ENCODE data around the gene CHST4. TPM values are rescaled to one million over a fixed set of nuclear protein-coding genes. Genes with fewer than 3 reads are reported as not detected.

Gene CHST4
- polyA plus RNA-seq, 1 donor (not counting 4 experiments of a cell fraction or from before 2014, with no cell fraction given): 0.14 TPM

DNA sequence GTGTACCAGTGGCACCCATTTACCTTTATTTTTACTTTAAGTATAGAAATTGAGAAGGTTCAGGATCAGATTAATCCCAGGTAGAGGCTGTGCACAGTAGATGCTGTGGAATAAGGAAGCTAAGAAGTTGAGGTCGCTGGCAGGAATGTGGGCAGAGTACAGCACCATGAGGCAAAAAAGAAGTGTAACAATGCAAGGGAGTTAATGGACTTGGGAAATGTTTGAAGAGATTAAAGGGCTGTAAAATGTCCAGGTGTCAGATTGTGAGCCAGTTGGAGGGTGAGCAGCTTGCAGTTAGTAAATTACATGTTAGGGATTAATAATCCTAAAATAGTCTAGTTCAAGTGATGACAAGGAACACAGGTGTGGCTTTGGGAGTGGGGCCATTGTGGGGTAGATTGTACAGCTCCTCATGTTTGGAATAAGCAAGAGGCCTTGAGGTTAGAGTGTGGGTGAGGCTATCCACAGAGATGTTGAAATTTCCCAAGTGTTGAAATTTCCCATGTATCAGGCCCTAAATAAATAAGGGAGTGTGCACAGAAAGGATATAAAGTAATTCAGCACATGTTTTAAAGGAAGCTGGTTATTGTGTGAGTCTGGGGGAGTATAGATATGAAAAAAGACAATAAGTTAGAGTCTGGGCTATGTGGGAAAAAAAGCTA, 29.1 kb downstream of the CHST4 start:
- no peaks in the 10 kb centered on the region for H3K9me3 ChIP-seq (ENCODE audit: control insufficient read depth, low read depth, low read length)
- no peaks in the 10 kb centered on the region for H3K9me1 ChIP-seq (ENCODE audit: control insufficient read depth, extremely low read depth, insufficient read depth, low read length)
- dilution Hi-C loops (cut with MboI; ENCODE audit: extremely low pct_ligation_motif_present, low sequenced_read_pairs): no loop called here
- H3K9ac ChIP-seq (ENCODE audit: control insufficient read depth, extremely low read depth, insufficient read depth, low read length): no peak overlapping the region
- DNase-seq (ENCODE audit: low read depth, low spot score): no peak
- no peak overlapping the region for H3K4me3 ChIP-seq (ENCODE audit: control insufficient read depth in 2 of 3, extremely low read depth in 1 of 3, insufficient read depth in 2 of 3, low read depth in 1 of 3, low read length in 3 of 3)
- no peak overlapping the region for H3K4me2 ChIP-seq (ENCODE audit: control insufficient read depth, extremely low read depth, insufficient read depth, low read depth, low read length)
- H3K4me1 ChIP-seq (ENCODE audit: control insufficient read depth, extremely low read depth, insufficient read depth, low read length): no peaks in the 10 kb centered on the region
- FAIRE-seq: no peak
- H3K36me3 ChIP-seq (ENCODE audit: control insufficient read depth in 2 of 2, extremely low read depth in 1 of 2, insufficient read depth in 2 of 2, low read length in 2 of 2): no peaks in the 10 kb centered on the region
- no peaks in the 10 kb centered on the region for H4K20me1 ChIP-seq (ENCODE audit: control insufficient read depth, extremely low read depth, insufficient read depth, low read length)
- no peak for TF ChIP-seq EZH2 (IDR thresholded peaks at IDR 0.05; ENCODE audit: low read length)
- TF ChIP-seq, protein P1, sequence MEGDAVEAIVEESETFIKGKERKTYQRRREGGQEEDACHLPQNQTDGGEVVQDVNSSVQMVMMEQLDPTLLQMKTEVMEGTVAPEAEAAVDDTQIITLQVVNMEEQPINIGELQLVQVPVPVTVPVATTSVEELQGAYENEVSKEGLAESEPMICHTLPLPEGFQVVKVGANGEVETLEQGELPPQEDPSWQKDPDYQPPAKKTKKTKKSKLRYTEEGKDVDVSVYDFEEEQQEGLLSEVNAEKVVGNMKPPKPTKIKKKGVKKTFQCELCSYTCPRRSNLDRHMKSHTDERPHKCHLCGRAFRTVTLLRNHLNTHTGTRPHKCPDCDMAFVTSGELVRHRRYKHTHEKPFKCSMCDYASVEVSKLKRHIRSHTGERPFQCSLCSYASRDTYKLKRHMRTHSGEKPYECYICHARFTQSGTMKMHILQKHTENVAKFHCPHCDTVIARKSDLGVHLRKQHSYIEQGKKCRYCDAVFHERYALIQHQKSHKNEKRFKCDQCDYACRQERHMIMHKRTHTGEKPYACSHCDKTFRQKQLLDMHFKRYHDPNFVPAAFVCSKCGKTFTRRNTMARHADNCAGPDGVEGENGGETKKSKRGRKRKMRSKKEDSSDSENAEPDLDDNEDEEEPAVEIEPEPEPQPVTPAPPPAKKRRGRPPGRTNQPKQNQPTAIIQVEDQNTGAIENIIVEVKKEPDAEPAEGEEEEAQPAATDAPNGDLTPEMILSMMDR (optimal IDR thresholded peaks at IDR 0.05 in 1 of 3, IDR thresholded peaks at IDR 0.05 in 1 of 3, conservative IDR thresholded peaks at IDR 0.05 in 1 of 3; ENCODE audit: extremely low read depth in 1 of 3, insufficient read depth in 2 of 3, low read length in 3 of 3): no peak
- H3K27ac ChIP-seq (ENCODE audit: control insufficient read depth, insufficient read depth, low read length): no peak overlapping the region
- H2AFZ ChIP-seq (ENCODE audit: control insufficient read depth, low read length): no peak overlapping the region
- no peaks in the 10 kb centered on the region for H3K79me2 ChIP-seq (ENCODE audit: control insufficient read depth, insufficient read depth, low read length)
- no peaks in the 10 kb centered on the region for H3K27me3 ChIP-seq (ENCODE audit: control insufficient read depth, extremely low read depth, insufficient read depth, low read length)

DNA sequence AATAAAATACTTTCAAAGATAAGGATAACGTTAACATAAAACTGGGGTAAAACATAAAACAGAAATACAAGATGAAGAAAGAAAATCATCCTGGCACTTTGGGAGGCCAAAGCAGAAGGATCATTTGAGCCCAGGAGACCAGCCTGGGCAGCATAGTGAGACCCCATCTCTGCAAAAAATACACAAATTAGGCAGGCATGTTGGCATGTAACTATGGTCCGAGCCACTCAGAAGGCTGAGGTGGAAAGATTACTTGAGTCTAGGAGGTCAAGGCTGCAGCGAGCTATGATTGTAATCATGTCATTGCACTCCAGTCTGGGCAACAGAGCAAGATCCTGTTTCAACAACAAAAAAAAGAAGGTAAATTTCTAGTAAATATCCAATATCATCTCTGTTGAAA, 31.1 kb downstream of the CHST4 start:
- Histone ChIP-seq H3K27ac (ENCODE audit: control insufficient read depth, insufficient read depth, low read length) (no peak overlapping the region), H3K27me3 (ENCODE audit: control insufficient read depth, extremely low read depth, insufficient read depth, low read length) (no peaks in the 10 kb centered on the region), H3K36me3 (ENCODE audit: control insufficient read depth in 2 of 2, extremely low read depth in 1 of 2, insufficient read depth in 2 of 2, low read length in 2 of 2) (no peaks in the 10 kb centered on the region), H3K9me3 (ENCODE audit: control insufficient read depth, low read depth, low read length) (no peaks in the 10 kb centered on the region), H3K4me2 (ENCODE audit: control insufficient read depth, extremely low read depth, insufficient read depth, low read depth, low read length) (no peak overlapping the region), H3K4me3 (ENCODE audit: control insufficient read depth in 2 of 3, extremely low read depth in 1 of 3, insufficient read depth in 2 of 3, low read depth in 1 of 3, low read length in 3 of 3) (no peak overlapping the region), H3K9ac (ENCODE audit: control insufficient read depth, extremely low read depth, insufficient read depth, low read length) (no peak overlapping the region), H3K4me1 (ENCODE audit: control insufficient read depth, extremely low read depth, insufficient read depth, low read length) (no peaks in the 10 kb centered on the region), H2AFZ (ENCODE audit: control insufficient read depth, low read length) (no peak overlapping the region), H3K79me2 (ENCODE audit: control insufficient read depth, insufficient read depth, low read length) (no peaks in the 10 kb centered on the region), H4K20me1 (ENCODE audit: control insufficient read depth, extremely low read depth, insufficient read depth, low read length) (no peaks in the 10 kb centered on the region), H3K9me1 (ENCODE audit: control insufficient read depth, extremely low read depth, insufficient read depth, low read length) (no peaks in the 10 kb centered on the region)
- TF ChIP-seq, protein P1 (optimal IDR thresholded peaks at IDR 0.05 in 1 of 3, IDR thresholded peaks at IDR 0.05 in 1 of 3, conservative IDR thresholded peaks at IDR 0.05 in 1 of 3; ENCODE audit: extremely low read depth in 1 of 3, insufficient read depth in 2 of 3, low read length in 3 of 3): no peak
- no peak for TF ChIP-seq EZH2 (IDR thresholded peaks at IDR 0.05; ENCODE audit: low read length)
- no peak for FAIRE-seq
- DNase-seq (ENCODE audit: low read depth, low spot score): no peak
- dilution Hi-C loops (cut with MboI; ENCODE audit: extremely low pct_ligation_motif_present, low sequenced_read_pairs): no loop called here
